ENCODE results near the gene CLMN. TPM values are rescaled to one million over a fixed set of nuclear protein-coding genes. Genes with fewer than 3 reads are reported as not detected.

Gene CLMN
- total and polyA plus RNA-seq, 8 donors = 17.4 to 78.1 (median 59.8) TPM

DNA sequence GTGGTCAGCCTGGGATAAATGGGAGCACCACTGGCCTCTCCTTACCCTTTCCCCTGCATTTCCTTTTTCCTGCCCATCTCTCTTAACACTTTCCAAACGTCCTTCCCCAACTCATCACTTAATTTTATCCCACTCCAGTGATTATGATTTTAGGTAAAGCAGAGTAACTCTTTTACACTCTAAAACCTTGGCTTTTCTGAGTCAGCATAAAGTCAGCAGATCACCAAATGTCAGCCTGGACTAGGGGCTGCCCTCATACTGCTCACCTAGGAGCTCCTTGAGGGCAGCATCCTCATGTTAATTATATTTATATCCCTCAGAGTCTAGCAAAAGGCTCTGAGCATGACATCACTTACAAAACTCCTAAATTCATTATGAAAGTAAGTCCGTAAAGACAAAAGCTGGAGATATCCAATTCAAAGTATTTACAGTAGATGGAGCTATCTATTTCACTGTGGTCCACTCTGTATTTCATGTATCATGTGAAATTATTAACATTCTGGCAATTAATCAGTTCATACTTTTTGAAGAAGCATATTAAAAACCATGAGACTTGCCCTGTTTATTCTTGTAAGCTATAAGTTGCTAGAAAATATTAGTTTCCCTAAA is 145.4 kb downstream of the CLMN start:
- Histone ChIP-seq H3K27ac (no peak overlapping the region), H3K36me3 (no peaks in the 10 kb centered on the region), H3K4me3 (no peak overlapping the region), H3K27me3 (no peaks in the 10 kb centered on the region), H3K4me1 (no peaks in the 10 kb centered on the region), H3K9me3 (no peaks in the 10 kb centered on the region)
- WGBS, 2 donors = 39 to 47% methylated on average over 2 of the region's 2 CpGs
- no peak for TF ChIP-seq CTCF (IDR thresholded peaks at IDR 0.05)
- intact Hi-C loops (cut with DNase I) = no loop called here
- peak; percentile 38 to 67 (median 64) for ATAC-seq
- no peak for DNase-seq
- no peak for FAIRE-seq

DNA sequence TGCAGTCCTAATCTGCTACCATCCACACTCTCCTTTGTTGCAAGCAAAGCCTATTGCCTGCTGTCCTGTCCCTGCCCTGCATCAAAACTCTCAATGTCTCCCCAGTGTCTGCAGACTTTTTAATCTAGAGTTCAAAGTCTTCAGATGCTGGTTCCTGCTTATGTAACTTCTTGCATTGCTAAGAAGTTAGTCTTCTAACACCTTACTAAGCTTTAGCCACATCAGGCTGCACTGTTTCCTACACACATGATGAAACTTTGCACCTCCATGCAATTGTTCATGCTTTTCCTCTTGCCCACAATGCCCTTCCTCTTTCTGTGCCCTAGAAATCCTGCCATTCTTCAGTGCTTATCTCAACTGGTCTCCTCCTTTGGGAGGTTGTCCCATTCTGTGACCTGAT is 146.2 kb downstream of the CLMN start:
- no peak for TF ChIP-seq CTCF (IDR thresholded peaks at IDR 0.05)
- intact Hi-C loops (cut with DNase I) = no loop called here
- ATAC-seq (peak in 3 of 4 donors; percentile 21 to 52 (median 22)), FAIRE-seq (no peak), DNase-seq (no peak)
- H3K27ac ChIP-seq = no peak overlapping the region
- no peaks in the 10 kb centered on the region for H3K4me1 ChIP-seq
- no peak overlapping the region for H3K4me3 ChIP-seq
- H3K27me3 ChIP-seq = no peaks in the 10 kb centered on the region
- no peaks in the 10 kb centered on the region for H3K9me3 ChIP-seq
- no peaks in the 10 kb centered on the region for H3K36me3 ChIP-seq

GRCh38 chr14:95167177-95167576 is 152.5 kb downstream of the CLMN start:
- ATAC-seq = no peak
- peaks cover 0 to 6% (median 0%) of the 10 kb centered on the region in 3 donors for H3K4me1 ChIP-seq
- no peaks in the 10 kb centered on the region for H3K27me3 ChIP-seq
- FAIRE-seq = no peak
- H3K27ac ChIP-seq = no peak overlapping the region
- WGBS, 2 donors = 91 to 95% methylated on average over 2 of the region's 2 CpGs
- no peak overlapping the region for H3K4me3 ChIP-seq
- no peak for TF ChIP-seq CTCF (IDR thresholded peaks at IDR 0.05)
- DNase-seq = no peak
- H3K9me3 ChIP-seq = no peaks in the 10 kb centered on the region
- H3K36me3 ChIP-seq = no peaks in the 10 kb centered on the region
- intact Hi-C loops (cut with DNase I) = no loop called here

DNA sequence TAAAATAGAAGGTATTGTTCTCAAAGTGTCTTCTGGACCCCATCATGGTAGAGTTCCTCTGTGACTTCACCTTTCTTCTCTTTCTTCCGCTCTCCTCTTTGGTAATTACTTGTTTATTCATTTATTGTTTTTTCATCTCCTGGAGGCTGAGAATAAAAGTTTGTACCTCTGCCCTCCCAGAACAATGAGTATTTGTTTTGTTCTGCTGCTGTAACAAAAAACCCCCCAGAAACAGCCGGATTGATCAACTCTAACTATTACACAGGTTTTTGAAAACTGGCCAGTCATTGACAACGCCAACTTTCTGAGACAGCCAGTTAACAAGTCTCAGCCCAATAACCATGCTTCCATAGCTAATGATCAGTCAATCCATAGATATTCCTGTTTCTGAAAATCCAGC is 154.2 kb downstream of the CLMN start:
- intact Hi-C loops (cut with DNase I) = no loop called here
- H3K4me1 ChIP-seq = peaks cover 0 to 6% (median 6%) of the 10 kb centered on the region in 3 donors
- TF ChIP-seq CTCF (IDR thresholded peaks at IDR 0.05) = no peak
- H3K36me3 ChIP-seq = no peaks in the 10 kb centered on the region
- no peak for FAIRE-seq
- no peaks in the 10 kb centered on the region for H3K9me3 ChIP-seq
- DNase-seq = no peak
- H3K4me3 ChIP-seq = no peak overlapping the region
- H3K27ac ChIP-seq = no peak overlapping the region
- 95 to 98% methylated on average over 3 of the region's 3 CpGs for WGBS, 2 donors
- no peaks in the 10 kb centered on the region for H3K27me3 ChIP-seq
- ATAC-seq = no peak

- no peak overlapping the region for H3K4me3 ChIP-seq
- 99 to 100% methylated on average over 1 of the region's 1 CpG for WGBS, 2 donors
- no peaks in the 10 kb centered on the region for H3K9me3 ChIP-seq
- TF ChIP-seq CTCF (IDR thresholded peaks at IDR 0.05) = no peak
- no peaks in the 10 kb centered on the region for H3K36me3 ChIP-seq
- ATAC-seq (no peak), FAIRE-seq (no peak), DNase-seq (no peak)
- intact Hi-C loops (cut with DNase I) = no loop called here
- H3K27ac ChIP-seq = no peak overlapping the region
- H3K4me1 ChIP-seq = peaks cover 0 to 7% (median 6%) of the 10 kb centered on the region in 3 donors
- H3K27me3 ChIP-seq = no peaks in the 10 kb centered on the region
These were observed 155.2 kb downstream of the CLMN start for GRCh38 chr14:95164506-95164905.
